ENCODE data around the gene COQ4. TPM values are rescaled to one million over a fixed set of nuclear protein-coding genes. Genes with fewer than 3 reads are reported as not detected.

The COQ4 gene
- total RNA-seq, 3 donors from 2014 or later (not counting 1 experiment from before 2014, with no cell fraction given) = 28.2 to 34.5 (median 30.4) TPM

- Mint-ChIP-seq H3K4me1 (no peaks in the 10 kb centered on the region), H3K4me3 (no peak overlapping the region), H3K9me3 (no peaks in the 10 kb centered on the region), H3K27me3 (ENCODE audit: low read depth in 2 of 2) (no peaks in the 10 kb centered on the region), H3K27ac (no peak overlapping the region), H3K36me3 (no peaks in the 10 kb centered on the region)
- no peaks in the 10 kb centered on the region for H3K4me1 ChIP-seq (ENCODE audit: control insufficient read depth, insufficient read depth, low read length)
- peaks cover 21% of the 10 kb centered on the region for H3K36me3 ChIP-seq (ENCODE audit: control insufficient read depth, insufficient read depth, low read length)
- WGBS (ENCODE audit: insufficient coverage) = 96% methylated on average over 19 of the region's 19 CpGs
- no peak for DNase-seq
- intact Hi-C loops (cut with micrococcal nuclease) = no loop called here
- ATAC-seq = no peak
- H3K9me3 ChIP-seq (ENCODE audit: control insufficient read depth, insufficient read depth, low read length) = no peaks in the 10 kb centered on the region
- no peak overlapping the region for H3K4me3 ChIP-seq (ENCODE audit: low read length)
- H3K27ac ChIP-seq (ENCODE audit: low read length) = no peak overlapping the region
- no peak for TF ChIP-seq CTCF (IDR thresholded peaks at IDR 0.05)
- no peaks in the 10 kb centered on the region for H3K27me3 ChIP-seq (ENCODE audit: control insufficient read depth, insufficient read depth, low read length)
Measured at GRCh38 chr9:128355451-128355850, 32.8 kb downstream of the COQ4 start.

GRCh38 chr9:128358090-128358489, 35.5 kb downstream of the COQ4 start:
- Histone ChIP-seq H3K9me3 (ENCODE audit: control insufficient read depth, insufficient read depth, low read length) (no peaks in the 10 kb centered on the region), H3K4me3 (ENCODE audit: low read length) (no peak overlapping the region), H3K4me1 (ENCODE audit: control insufficient read depth, insufficient read depth, low read length) (peaks cover 10% of the 10 kb centered on the region), H3K27ac (ENCODE audit: low read length) (no peak overlapping the region), H3K36me3 (ENCODE audit: control insufficient read depth, insufficient read depth, low read length) (peaks cover 11% of the 10 kb centered on the region), H3K27me3 (ENCODE audit: control insufficient read depth, insufficient read depth, low read length) (no peaks in the 10 kb centered on the region)
- TF ChIP-seq CTCF (IDR thresholded peaks at IDR 0.05) = no peak
- H3K27me3 Mint-ChIP-seq (ENCODE audit: low read depth in 2 of 2) = no peaks in the 10 kb centered on the region
- no peak overlapping the region for H3K4me3 Mint-ChIP-seq
- no peak overlapping the region for H3K27ac Mint-ChIP-seq
- WGBS (ENCODE audit: insufficient coverage) = 93% methylated on average over 8 of the region's 8 CpGs
- no peaks in the 10 kb centered on the region for H3K9me3 Mint-ChIP-seq
- ATAC-seq (no peak), DNase-seq (no peak)
- intact Hi-C loops (cut with micrococcal nuclease) = no loop called here
- peaks cover 7 to 8% of the 10 kb centered on the region in 2 donors for H3K4me1 Mint-ChIP-seq
- H3K36me3 Mint-ChIP-seq = no peaks in the 10 kb centered on the region

GRCh38 chr9:128358861-128359260, 36.2 kb downstream of the COQ4 start:
- Mint-ChIP-seq H3K36me3 (no peaks in the 10 kb centered on the region), H3K27me3 (ENCODE audit: low read depth in 2 of 2) (no peaks in the 10 kb centered on the region), H3K27ac (no peak overlapping the region), H3K9me3 (no peaks in the 10 kb centered on the region), H3K4me3 (no peak overlapping the region), H3K4me1 (peaks cover 7 to 8% of the 10 kb centered on the region in 2 donors)
- Histone ChIP-seq H3K27me3 (ENCODE audit: control insufficient read depth, insufficient read depth, low read length) (no peaks in the 10 kb centered on the region), H3K9me3 (ENCODE audit: control insufficient read depth, insufficient read depth, low read length) (no peaks in the 10 kb centered on the region), H3K27ac (ENCODE audit: low read length) (no peak overlapping the region), H3K36me3 (ENCODE audit: control insufficient read depth, insufficient read depth, low read length) (peaks cover 8% of the 10 kb centered on the region), H3K4me1 (ENCODE audit: control insufficient read depth, insufficient read depth, low read length) (peaks cover 10% of the 10 kb centered on the region), H3K4me3 (ENCODE audit: low read length) (no peak overlapping the region)
- DNase-seq (no peak), ATAC-seq (no peak)
- TF ChIP-seq CTCF (IDR thresholded peaks at IDR 0.05) = no peak
- 91% methylated on average over 4 of the region's 4 CpGs for WGBS (ENCODE audit: insufficient coverage)
- intact Hi-C loops (cut with micrococcal nuclease) = no loop called here

GRCh38 chr9:128360826-128361225, 38.2 kb downstream of the COQ4 start:
- Mint-ChIP-seq H3K36me3 (no peaks in the 10 kb centered on the region), H3K4me1 (peaks cover 7 to 8% of the 10 kb centered on the region in 2 donors), H3K27ac (no peak overlapping the region), H3K4me3 (no peak overlapping the region), H3K27me3 (ENCODE audit: low read depth in 2 of 2) (peaks cover 0 to 6% of the 10 kb centered on the region in 2 donors), H3K9me3 (no peaks in the 10 kb centered on the region)
- peaks cover 18% of the 10 kb centered on the region for H3K4me1 ChIP-seq (ENCODE audit: control insufficient read depth, insufficient read depth, low read length)
- WGBS (ENCODE audit: insufficient coverage) = 91% methylated on average over 1 of the region's 2 CpGs
- ATAC-seq = no peak
- TF ChIP-seq CTCF (IDR thresholded peaks at IDR 0.05) = no peak
- no peak overlapping the region for H3K4me3 ChIP-seq (ENCODE audit: low read length)
- H3K9me3 ChIP-seq (ENCODE audit: control insufficient read depth, insufficient read depth, low read length) = no peaks in the 10 kb centered on the region
- intact Hi-C loops (cut with micrococcal nuclease) = no loop called here
- no peaks in the 10 kb centered on the region for H3K27me3 ChIP-seq (ENCODE audit: control insufficient read depth, insufficient read depth, low read length)
- peaks cover 2% of the 10 kb centered on the region for H3K36me3 ChIP-seq (ENCODE audit: control insufficient read depth, insufficient read depth, low read length)
- no peak for DNase-seq
- no peak overlapping the region for H3K27ac ChIP-seq (ENCODE audit: low read length)

All from natural killer cell (primary cell).